Measurements from ENCODE around the gene PDK4. TPM values are rescaled to one million over a fixed set of nuclear protein-coding genes. Genes with fewer than 3 reads are reported as not detected.
A peak's percentile ranks its signal among the peaks of the same experiment; 100 is the strongest.

PDK4 gene
- total RNA-seq, 1 experiment from 2014 or later, result 7.1 TPM

DNA sequence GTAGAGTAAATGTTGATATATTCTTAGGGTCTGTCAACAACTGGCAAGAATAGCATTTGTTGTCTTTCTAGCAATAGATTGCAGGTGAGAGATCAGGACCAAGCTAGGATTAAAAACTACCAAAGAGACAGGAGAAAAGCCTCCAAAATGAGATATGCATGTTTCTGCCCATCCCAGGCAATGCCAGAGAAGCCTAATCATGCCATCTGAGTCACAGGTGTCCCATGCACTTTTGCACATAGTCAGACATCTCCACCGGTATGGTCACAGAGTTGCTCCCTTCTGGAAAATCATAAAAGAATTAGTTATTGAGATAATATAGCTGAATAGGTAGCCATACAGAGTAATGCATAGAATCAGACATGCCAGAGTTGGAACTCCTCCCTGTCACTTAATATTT is 50.6 kb downstream of the PDK4 start:
- TF ChIP-seq, protein P1, sequence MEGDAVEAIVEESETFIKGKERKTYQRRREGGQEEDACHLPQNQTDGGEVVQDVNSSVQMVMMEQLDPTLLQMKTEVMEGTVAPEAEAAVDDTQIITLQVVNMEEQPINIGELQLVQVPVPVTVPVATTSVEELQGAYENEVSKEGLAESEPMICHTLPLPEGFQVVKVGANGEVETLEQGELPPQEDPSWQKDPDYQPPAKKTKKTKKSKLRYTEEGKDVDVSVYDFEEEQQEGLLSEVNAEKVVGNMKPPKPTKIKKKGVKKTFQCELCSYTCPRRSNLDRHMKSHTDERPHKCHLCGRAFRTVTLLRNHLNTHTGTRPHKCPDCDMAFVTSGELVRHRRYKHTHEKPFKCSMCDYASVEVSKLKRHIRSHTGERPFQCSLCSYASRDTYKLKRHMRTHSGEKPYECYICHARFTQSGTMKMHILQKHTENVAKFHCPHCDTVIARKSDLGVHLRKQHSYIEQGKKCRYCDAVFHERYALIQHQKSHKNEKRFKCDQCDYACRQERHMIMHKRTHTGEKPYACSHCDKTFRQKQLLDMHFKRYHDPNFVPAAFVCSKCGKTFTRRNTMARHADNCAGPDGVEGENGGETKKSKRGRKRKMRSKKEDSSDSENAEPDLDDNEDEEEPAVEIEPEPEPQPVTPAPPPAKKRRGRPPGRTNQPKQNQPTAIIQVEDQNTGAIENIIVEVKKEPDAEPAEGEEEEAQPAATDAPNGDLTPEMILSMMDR (IDR thresholded peaks at IDR 0.05; ENCODE audit: unreplicated experiment), result no peak
- H3K27me3 Mint-ChIP-seq (ENCODE audit: unreplicated experiment), result no peaks in the 10 kb centered on the region
- H3K4me3 Mint-ChIP-seq (ENCODE audit: low read depth, unreplicated experiment), result peak overlapping the region; percentile 64
- H3K27ac Mint-ChIP-seq (ENCODE audit: unreplicated experiment), result peak overlapping the region; percentile 92
- intact Hi-C loops (cut with micrococcal nuclease; ENCODE audit: unreplicated experiment), result loop anchor here (1.0 to 5.0 kb wide), 2 partner anchors 42 to 139 kb away; no protein-coding TSS in a partner anchor
- DNase-seq, result no peak
- H3K36me3 Mint-ChIP-seq (ENCODE audit: insufficient read depth, unreplicated experiment), result peaks cover 14% of the 10 kb centered on the region
- peaks cover 21% of the 10 kb centered on the region for H3K4me1 Mint-ChIP-seq (ENCODE audit: low read depth, unreplicated experiment)
- no TSS peak for BruUV-seq (replicated peaks)
- H3K9me3 Mint-ChIP-seq (ENCODE audit: low read depth, unreplicated experiment), result no peaks in the 10 kb centered on the region
- CTCF ChIA-PET, result interaction anchor here (0.6 to 2.0 kb wide), 11 partner anchors 10 to 888 kb away, joined by 3 to 29 read pairs (median 4); partner anchors contain the start of gene PDK4

DNA sequence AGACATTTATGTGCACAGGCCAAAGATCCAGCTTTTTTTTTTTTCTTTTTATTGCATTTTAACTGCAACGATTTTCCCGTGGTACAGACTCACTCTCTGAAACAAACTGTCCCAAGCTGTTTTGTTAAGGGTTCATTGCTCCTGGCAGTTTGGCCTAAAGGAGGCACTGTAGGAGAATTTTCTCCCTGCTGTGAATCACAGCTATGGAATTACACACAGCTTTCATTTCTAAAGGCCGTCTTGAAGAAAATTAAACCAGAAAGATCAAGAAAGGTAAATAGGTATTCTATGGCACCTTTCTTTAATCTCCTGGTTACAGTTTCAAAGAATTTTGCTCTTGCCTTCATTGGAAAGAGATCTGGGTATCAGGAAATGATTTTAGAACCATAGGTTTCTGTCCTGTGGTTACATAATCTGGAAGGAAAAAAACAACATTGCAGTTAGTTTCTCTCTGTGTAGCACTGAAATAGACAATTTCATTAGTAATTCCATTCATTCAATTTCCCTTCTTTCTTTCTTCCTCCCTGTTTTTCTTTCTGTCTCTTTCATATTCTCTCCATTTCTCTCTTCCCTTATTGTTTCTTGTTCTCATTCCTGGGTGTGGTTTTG is 51.2 kb downstream of the PDK4 start:
- no peaks in the 10 kb centered on the region for H3K9me3 Mint-ChIP-seq (ENCODE audit: low read depth, unreplicated experiment)
- H3K27me3 Mint-ChIP-seq (ENCODE audit: unreplicated experiment), result no peaks in the 10 kb centered on the region
- H3K4me3 Mint-ChIP-seq (ENCODE audit: low read depth, unreplicated experiment), result peak overlapping the region; percentile 64
- H3K4me1 Mint-ChIP-seq (ENCODE audit: low read depth, unreplicated experiment), result peaks cover 16% of the 10 kb centered on the region
- peak overlapping the region; percentile 92 for H3K27ac Mint-ChIP-seq (ENCODE audit: unreplicated experiment)
- peaks cover 13% of the 10 kb centered on the region for H3K36me3 Mint-ChIP-seq (ENCODE audit: insufficient read depth, unreplicated experiment)
- TF ChIP-seq, protein P1 (IDR thresholded peaks at IDR 0.05; ENCODE audit: unreplicated experiment), result peak; percentile 20
- intact Hi-C loops (cut with micrococcal nuclease; ENCODE audit: unreplicated experiment), result loop anchor here (1.0 to 5.0 kb wide), 2 partner anchors 42 to 139 kb away; no protein-coding TSS in a partner anchor
- BruUV-seq (replicated peaks), result no TSS peak
- DNase-seq, result peak; percentile 43
- CTCF ChIA-PET, result interaction anchor here (0.7 to 2.0 kb wide), 13 partner anchors 9 to 887 kb away, joined by 3 to 29 read pairs (median 4); partner anchors contain the start of gene PDK4

DNA sequence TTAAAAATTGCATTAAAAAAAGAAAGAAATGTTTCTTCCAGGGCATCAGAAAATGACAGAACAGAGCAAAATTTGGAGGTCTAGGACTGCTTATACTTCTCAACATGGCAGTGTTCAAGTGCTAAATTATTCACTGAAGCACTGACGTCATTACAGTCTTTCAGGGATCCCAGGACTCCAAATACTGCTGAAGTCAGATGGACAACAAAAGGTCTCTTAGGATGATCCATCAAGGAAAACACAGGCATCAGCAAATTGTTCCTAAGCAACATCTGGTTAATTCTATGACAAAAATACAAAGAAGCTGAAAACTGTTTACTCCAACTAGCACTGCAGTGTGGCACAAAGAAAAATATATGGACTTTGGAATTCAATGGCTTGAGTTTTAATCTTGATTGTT is 52.1 kb downstream of the PDK4 start:
- Mint-ChIP-seq H3K9me3 (ENCODE audit: low read depth, unreplicated experiment) (no peaks in the 10 kb centered on the region), H3K27me3 (ENCODE audit: unreplicated experiment) (no peaks in the 10 kb centered on the region), H3K27ac (ENCODE audit: unreplicated experiment) (no peak overlapping the region), H3K36me3 (ENCODE audit: insufficient read depth, unreplicated experiment) (peaks cover 6% of the 10 kb centered on the region), H3K4me1 (ENCODE audit: low read depth, unreplicated experiment) (peaks cover 10% of the 10 kb centered on the region), H3K4me3 (ENCODE audit: low read depth, unreplicated experiment) (no peak overlapping the region)
- intact Hi-C loops (cut with micrococcal nuclease; ENCODE audit: unreplicated experiment), result no loop called here
- DNase-seq, result no peak
- CTCF ChIA-PET, result no interaction called here
- TF ChIP-seq, protein P1 (IDR thresholded peaks at IDR 0.05; ENCODE audit: unreplicated experiment), result no peak
- no TSS peak for BruUV-seq (replicated peaks)

DNA sequence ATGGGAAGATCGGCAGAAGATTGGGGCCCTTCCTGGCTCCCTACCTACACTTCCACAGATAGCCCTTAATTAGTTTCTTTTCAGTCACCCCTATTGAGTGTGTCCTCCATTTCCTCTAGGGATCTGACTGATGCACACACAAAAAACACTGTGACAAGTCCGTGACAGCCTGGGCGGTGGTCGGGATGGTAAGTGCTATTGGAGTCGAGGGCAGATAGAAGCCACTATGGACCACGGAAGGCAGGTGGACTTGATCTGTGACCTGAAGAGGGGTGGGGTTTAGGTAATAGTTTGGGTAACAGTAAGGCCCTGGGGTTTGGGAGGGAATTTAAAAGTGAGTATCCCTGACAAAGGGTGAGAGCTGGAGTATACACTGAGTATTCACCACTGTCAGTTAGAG is 53.0 kb downstream of the PDK4 start:
- no TSS peak for BruUV-seq (replicated peaks)
- no peaks in the 10 kb centered on the region for H3K27me3 Mint-ChIP-seq (ENCODE audit: unreplicated experiment)
- intact Hi-C loops (cut with micrococcal nuclease; ENCODE audit: unreplicated experiment), result no loop called here
- peaks cover 10% of the 10 kb centered on the region for H3K4me1 Mint-ChIP-seq (ENCODE audit: low read depth, unreplicated experiment)
- no peak overlapping the region for H3K27ac Mint-ChIP-seq (ENCODE audit: unreplicated experiment)
- no peak for DNase-seq
- H3K4me3 Mint-ChIP-seq (ENCODE audit: low read depth, unreplicated experiment), result no peak overlapping the region
- peaks cover 6% of the 10 kb centered on the region for H3K36me3 Mint-ChIP-seq (ENCODE audit: insufficient read depth, unreplicated experiment)
- CTCF ChIA-PET, result no interaction called here
- TF ChIP-seq, protein P1 (IDR thresholded peaks at IDR 0.05; ENCODE audit: unreplicated experiment), result no peak
- H3K9me3 Mint-ChIP-seq (ENCODE audit: low read depth, unreplicated experiment), result no peaks in the 10 kb centered on the region

Data from Calu3 (cell line).